ENCODE results near the gene SCN3B. TPM values are rescaled to one million over a fixed set of nuclear protein-coding genes. Genes with fewer than 3 reads are reported as not detected.

The SCN3B gene
- total RNA-seq, 1 donor from 2014 or later = 1.2 TPM

DNA sequence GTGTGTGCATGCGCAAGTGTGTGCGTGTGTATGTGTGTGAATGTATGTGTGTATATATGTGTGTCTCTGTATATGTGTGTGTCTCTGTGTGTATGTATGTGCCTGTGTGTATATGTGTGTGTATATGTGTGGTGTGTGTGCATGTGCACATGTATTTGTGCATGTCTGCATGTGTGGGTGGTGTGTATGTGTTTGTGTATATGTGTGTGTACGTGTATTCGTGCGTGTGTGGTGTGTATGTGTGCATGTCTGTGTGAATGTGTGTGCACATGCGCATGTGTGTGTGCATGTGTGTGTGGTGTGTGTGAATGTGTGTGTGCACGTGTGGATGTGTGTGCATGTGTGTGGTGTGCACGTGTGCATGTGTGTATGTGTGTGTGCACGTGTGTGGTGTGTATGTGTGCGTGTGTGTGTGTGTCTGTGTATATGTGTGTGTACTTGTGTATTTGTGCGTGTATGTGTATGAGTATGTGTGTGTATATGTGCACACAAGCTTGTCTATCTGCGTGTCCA is 71.4 kb downstream of the SCN3B start:
- intact Hi-C loops (cut with DNase I) = no loop called here
- ATAC-seq (no peak), DNase-seq (ENCODE audit: missing footprints) (no peak)

GRCh38 chr11:123581651-123582399 is 72.6 kb downstream of the SCN3B start:
- intact Hi-C loops (cut with DNase I) = no loop called here
- ATAC-seq (no peak), DNase-seq (ENCODE audit: missing footprints) (no peak)

GRCh38 chr11:123580557-123581275 is 73.7 kb downstream of the SCN3B start:
- DNase-seq (ENCODE audit: missing footprints) = no peak
- peak; percentile 67 for ATAC-seq
- intact Hi-C loops (cut with DNase I) = no loop called here

GRCh38 chr11:123580137-123580536 is 74.3 kb downstream of the SCN3B start:
- ATAC-seq = no peak
- no peak for DNase-seq (ENCODE audit: missing footprints)
- intact Hi-C loops (cut with DNase I) = no loop called here

- ATAC-seq (no peak), DNase-seq (ENCODE audit: missing footprints) (no peak)
- intact Hi-C loops (cut with DNase I) = loop anchor here (2.0 kb wide), 1 partner anchor 129 kb away; no protein-coding TSS in a partner anchor
Observed at GRCh38 chr11:123579482-123579812, 75.0 kb downstream of the SCN3B start.

Other genes with a start within 250 kb of the SCN3B start
- gene GRAMD1B, start 224.4 kb downstream of the SCN3B start, total RNA-seq = 17.6 TPM
- gene ZNF202, start 87.0 kb upstream of the SCN3B start, total RNA-seq = 5.6 TPM
- gene OR6X1, start 99.9 kb upstream of the SCN3B start, total RNA-seq = not detected
- not detected for gene OR6M1, start 151.7 kb upstream of the SCN3B start, total RNA-seq
- gene TMEM225, start 231.0 kb upstream of the SCN3B start, total RNA-seq = not detected
- not detected for gene OR8D4, start 247.5 kb upstream of the SCN3B start, total RNA-seq